ENCODE results near the gene PDGFC. TPM values are rescaled to one million over a fixed set of nuclear protein-coding genes. Genes with fewer than 3 reads are reported as not detected.

PDGFC gene
- total RNA-seq, 1 experiment from 2014 or later = 4.5 TPM

DNA sequence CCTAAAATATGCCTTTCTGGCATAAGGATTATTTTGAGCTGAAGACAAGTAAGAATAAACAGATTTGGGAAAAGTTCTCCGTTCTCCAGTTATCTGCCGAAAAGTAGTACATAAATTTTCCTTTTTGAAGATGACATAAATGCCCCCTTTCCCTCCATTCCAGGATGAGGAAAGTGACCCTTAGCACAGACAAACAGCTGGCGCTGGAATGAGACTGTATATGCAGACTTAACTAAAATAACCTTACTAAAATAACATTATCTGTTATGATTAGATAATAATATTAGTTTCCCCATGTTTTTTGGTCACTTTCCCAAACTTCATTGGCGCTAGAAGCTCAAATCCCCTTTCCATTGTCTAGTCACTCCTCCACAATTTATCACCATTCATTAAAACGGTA, 21.5 kb downstream of the PDGFC start:
- Histone ChIP-seq H3K9ac (ENCODE audit: extremely low read depth, insufficient read length, low read length) (no peak overlapping the region), H3K23me2 (ENCODE audit: insufficient read length, low read depth, low read length, poor library complexity, severe bottlenecking) (no peaks in the 10 kb centered on the region), H3K56ac (ENCODE audit: insufficient read length, low read depth, low read length) (no peak overlapping the region), H2BK12ac (ENCODE audit: insufficient read length, low read depth, low read length) (no peak overlapping the region), H3K4me2 (ENCODE audit: insufficient read depth, insufficient read length, low read length) (no peak overlapping the region), H4K91ac (ENCODE audit: insufficient read length, low read depth, low read length) (no peak overlapping the region), H4K5ac (ENCODE audit: insufficient read length, low read depth, low read length) (no peak overlapping the region), H3K79me2 (ENCODE audit: insufficient read depth, low read length) (no peaks in the 10 kb centered on the region), H4K8ac (replicated peaks; ENCODE audit: insufficient read length, low read depth, low read length) (no peak overlapping the region), H4K20me1 (ENCODE audit: control insufficient read depth, insufficient read depth, insufficient read length) (no peaks in the 10 kb centered on the region), H3K79me1 (ENCODE audit: insufficient read depth, low read depth, low read length, poor library complexity, severe bottlenecking) (no peaks in the 10 kb centered on the region), H2AFZ (ENCODE audit: low read length) (no peak overlapping the region), H2AK5ac (ENCODE audit: insufficient read length, low read length) (no peak overlapping the region), H3K4ac (ENCODE audit: low read depth, low read length) (no peak overlapping the region), H2BK120ac (ENCODE audit: low read depth, low read length, poor library complexity, severe bottlenecking) (no peak overlapping the region), H3K9me3 (ENCODE audit: control insufficient read depth, low read depth, low read length) (no peaks in the 10 kb centered on the region), H2BK15ac (ENCODE audit: low read depth, low read length) (no peak overlapping the region), H3T11ph (ENCODE audit: low read length) (no peak overlapping the region), H2BK20ac (ENCODE audit: low read depth, low read length, poor library complexity, severe bottlenecking) (no peak overlapping the region), H3K23ac (ENCODE audit: insufficient read length, low read depth, low read length) (no peak overlapping the region), H3K27me3 (ENCODE audit: insufficient read depth, low read length) (no peaks in the 10 kb centered on the region), H2BK5ac (ENCODE audit: insufficient read length, low read length) (no peak overlapping the region), H3K4me1 (ENCODE audit: insufficient read depth, low read length) (no peaks in the 10 kb centered on the region), H3K18ac (ENCODE audit: insufficient read length, low read depth, low read length) (no peak overlapping the region), H3K27ac (ENCODE audit: insufficient read length, low read depth, low read length) (no peak overlapping the region), H3K14ac (ENCODE audit: insufficient read depth, low read length) (no peak overlapping the region)
- no peaks in the 10 kb centered on the region for H3K27me3 Mint-ChIP-seq (ENCODE audit: low read depth)
- no peaks in the 10 kb centered on the region for H3K9me3 Mint-ChIP-seq
- no CpG with 5 or more reads among the region's 5 CpGs for WGBS (ENCODE audit: extremely low coverage, insufficient read length, low lambda C conversion rate)
- no peak overlapping the region for H3K4me3 Mint-ChIP-seq
- no peaks in the 10 kb centered on the region for H3K36me3 Mint-ChIP-seq (ENCODE audit: insufficient read depth in 1 of 3, low read depth in 3 of 3)
- H3K4me1 Mint-ChIP-seq = peaks cover 6 to 19% of the 10 kb centered on the region in 2 experiments
- TF ChIP-seq, protein P1, sequence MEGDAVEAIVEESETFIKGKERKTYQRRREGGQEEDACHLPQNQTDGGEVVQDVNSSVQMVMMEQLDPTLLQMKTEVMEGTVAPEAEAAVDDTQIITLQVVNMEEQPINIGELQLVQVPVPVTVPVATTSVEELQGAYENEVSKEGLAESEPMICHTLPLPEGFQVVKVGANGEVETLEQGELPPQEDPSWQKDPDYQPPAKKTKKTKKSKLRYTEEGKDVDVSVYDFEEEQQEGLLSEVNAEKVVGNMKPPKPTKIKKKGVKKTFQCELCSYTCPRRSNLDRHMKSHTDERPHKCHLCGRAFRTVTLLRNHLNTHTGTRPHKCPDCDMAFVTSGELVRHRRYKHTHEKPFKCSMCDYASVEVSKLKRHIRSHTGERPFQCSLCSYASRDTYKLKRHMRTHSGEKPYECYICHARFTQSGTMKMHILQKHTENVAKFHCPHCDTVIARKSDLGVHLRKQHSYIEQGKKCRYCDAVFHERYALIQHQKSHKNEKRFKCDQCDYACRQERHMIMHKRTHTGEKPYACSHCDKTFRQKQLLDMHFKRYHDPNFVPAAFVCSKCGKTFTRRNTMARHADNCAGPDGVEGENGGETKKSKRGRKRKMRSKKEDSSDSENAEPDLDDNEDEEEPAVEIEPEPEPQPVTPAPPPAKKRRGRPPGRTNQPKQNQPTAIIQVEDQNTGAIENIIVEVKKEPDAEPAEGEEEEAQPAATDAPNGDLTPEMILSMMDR (conservative IDR thresholded peaks at IDR 0.05) = no peak
- DNase-seq = no peak
- H3K27ac Mint-ChIP-seq = no peak overlapping the region
